WTC11 (cell line): ENCODE measurements around the gene RPL15. TPM values are rescaled to one million over a fixed set of nuclear protein-coding genes. Genes with fewer than 3 reads are reported as not detected.

Experiments
- ATAC-seq: fragments of 200-7000 bp; cut with Tn5 transposase; 2 replicates; pipeline ENCODE4 v1.10.0; 2021; ENCODE audit warnings: mild to moderate bottlenecking, moderate library complexity
- CTCF ChIA-PET: fragments of 300-600 bp; sonication (Branson Sonifier 250); formaldehyde crosslinking; loops from one replicate; lab custom pipeline; 2021; ENCODE audit warnings: antibody characterized with exemption; lab: Charles Lee
- POLR2A ChIA-PET: fragments of 350-600 bp; sonication (Branson Sonifier 250); formaldehyde crosslinking; loops from one replicate; lab custom pipeline; 2021; ENCODE audit warnings: antibody characterized with exemption; lab: Charles Lee
- DNase-seq: peaks from one replicate; pipeline ENCODE4 v3.0.0; 2021; ENCODE audit warnings: low spot score
- H3K27ac Mint-ChIP-seq: 2 replicates; pipeline ENCODE4 v1.8.0; 2021; ENCODE audit warnings: mixed read lengths
- H3K27me3 Mint-ChIP-seq: 2 replicates; pipeline ENCODE4 v1.8.0; 2021; ENCODE audit warnings: low read depth, mild to moderate bottlenecking, moderate library complexity, mixed read lengths
- H3K36me3 Mint-ChIP-seq: 2 replicates; pipeline ENCODE4 v1.8.0; 2021; ENCODE audit warnings: mixed read lengths
- H3K4me1 Mint-ChIP-seq: 2 replicates; pipeline ENCODE4 v1.8.0; 2022; ENCODE audit warnings: mixed read lengths
- H3K4me3 Mint-ChIP-seq: 2 replicates; pipeline ENCODE4 v1.8.0; 2021; ENCODE audit warnings: mild to moderate bottlenecking, moderate library complexity, mixed read lengths
- H3K9me3 Mint-ChIP-seq: 2 replicates; pipeline ENCODE4 v1.8.0; 2021; ENCODE audit warnings: mixed read lengths
- FOXJ3 ChIP-seq: sonication (generic); formaldehyde crosslinking; IDR thresholded peaks from 2 replicates; pipeline ENCODE4 v1.9.0; 2021; ENCODE audit warnings: missing genetic modification reagents, mild to moderate bottlenecking, borderline replicate concordance
- GABPB1 ChIP-seq: sonication (generic); formaldehyde crosslinking; IDR thresholded peaks from 2 replicates; pipeline ENCODE4 v1.8.1; 2023; ENCODE audit warnings: mild to moderate bottlenecking, missing genetic modification reagents
- JAZF1 ChIP-seq: fragments of 250-450 bp; sonication (Bioruptor Pico); IDR thresholded peaks from 2 replicates; pipeline ENCODE4 v1.9.0; 2021; ENCODE audit warnings: moderate library complexity, mild to moderate bottlenecking, inconsistent platforms
- MYBL2 ChIP-seq: sonication (generic); formaldehyde crosslinking; IDR thresholded peaks from 2 replicates; pipeline ENCODE4 v1.8.1; 2023; ENCODE audit warnings: mild to moderate bottlenecking, moderate library complexity, missing genetic modification reagents
- OVOL2 ChIP-seq: fragments of 250-450 bp; sonication (Bioruptor Pico); IDR thresholded peaks from 2 replicates; pipeline ENCODE4 v1.9.0; 2021; ENCODE audit warnings: mild to moderate bottlenecking, borderline replicate concordance
- RELA ChIP-seq: sonication (generic); formaldehyde crosslinking; IDR thresholded peaks from 2 replicates; pipeline ENCODE4 v1.8.1; 2022; ENCODE audit warnings: missing genetic modification reagents, mild to moderate bottlenecking, borderline replicate concordance
- RORB ChIP-seq: fragments of 250-450 bp; sonication (Bioruptor Pico); IDR thresholded peaks from 2 replicates; pipeline ENCODE4 v1.9.0; 2021; ENCODE audit warnings: mild to moderate bottlenecking
- SP1 ChIP-seq: sonication (generic); formaldehyde crosslinking; conservative IDR thresholded peaks from 2 replicates; pipeline ENCODE4 v1.8.1; 2022; ENCODE audit warnings: missing genetic modification reagents
- TP53 ChIP-seq: sonication (generic); formaldehyde crosslinking; IDR thresholded peaks from 2 replicates; pipeline ENCODE4 v1.8.1; 2023; ENCODE audit warnings: mild to moderate bottlenecking, missing genetic modification reagents
- ZNF219 ChIP-seq: sonication (generic); formaldehyde crosslinking; IDR thresholded peaks from 2 replicates; pipeline ENCODE4 v1.8.0; 2023; ENCODE audit warnings: missing genetic modification reagents, mild to moderate bottlenecking, borderline replicate concordance
- total RNA-seq: library from RNA; stranded (reverse); gene quantifications from 3 replicates; pipeline ENCODE4 v1.2.3, GENCODE V29; 2021
- TF ChIP-seq, protein P1 (sequence below): sonication (generic); formaldehyde crosslinking; IDR thresholded peaks from 2 replicates; pipeline ENCODE4 v1.8.0; 2022; ENCODE audit warnings: mild to moderate bottlenecking, missing genetic modification reagents
- TF ChIP-seq, protein P2 (sequence below): fragments of 250-450 bp; sonication (Bioruptor Pico); conservative IDR thresholded peaks from 2 replicates; pipeline ENCODE4 v1.9.0; 2021; ENCODE audit warnings: mild to moderate bottlenecking
- TF ChIP-seq, protein P3 (sequence below): sonication (generic); formaldehyde crosslinking; IDR thresholded peaks from 2 replicates; pipeline ENCODE4 v1.8.1; 2022; ENCODE audit warnings: low read depth, mild to moderate bottlenecking, moderate library complexity, missing genetic modification reagents, borderline replicate concordance
- TF ChIP-seq, protein P4 (sequence below): sonication (generic); formaldehyde crosslinking; IDR thresholded peaks from 2 replicates; pipeline ENCODE4 v1.8.0; 2022; ENCODE audit warnings: mild to moderate bottlenecking, missing genetic modification reagents
- TF ChIP-seq, protein P5 (sequence below): sonication (generic); formaldehyde crosslinking; IDR thresholded peaks from 2 replicates; pipeline ENCODE4 v1.8.1; 2023; ENCODE audit warnings: mild to moderate bottlenecking, missing genetic modification reagents, moderate library complexity
- TF ChIP-seq, protein P6 (sequence below): fragments of 250-450 bp; sonication (Bioruptor Pico); IDR thresholded peaks from 2 replicates; pipeline ENCODE4 v1.9.0; 2021; ENCODE audit warnings: mild to moderate bottlenecking
- TF ChIP-seq, protein P7 (sequence below): sonication (generic); formaldehyde crosslinking; IDR thresholded peaks from 2 replicates; pipeline ENCODE4 v1.8.0; 2022; ENCODE audit warnings: mild to moderate bottlenecking, missing genetic modification reagents

Gene RPL15
- total RNA-seq, 1 experiment from 2014 or later: 2,428 TPM

DNA sequence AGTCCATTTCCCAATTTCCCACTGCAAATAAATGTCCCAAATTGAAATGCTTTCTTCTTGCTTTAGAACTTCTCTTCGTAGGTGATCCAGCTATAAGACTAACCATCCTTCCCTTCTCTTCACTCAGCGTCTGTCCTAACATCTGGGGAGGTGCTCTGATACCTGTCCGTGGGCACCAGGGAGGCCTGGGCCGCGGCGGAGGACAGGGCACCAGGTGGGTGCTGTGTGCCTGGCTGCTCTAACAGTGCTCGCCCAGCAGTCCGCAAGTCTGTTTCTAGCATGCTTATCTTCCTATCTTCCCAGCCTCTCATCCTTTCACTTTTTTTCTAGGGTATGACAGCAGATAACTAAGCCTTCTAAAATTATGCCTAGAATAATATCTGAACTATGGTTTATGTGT, 37.4 kb upstream of the RPL15 start (continued):
- TF ChIP-seq, protein P1, sequence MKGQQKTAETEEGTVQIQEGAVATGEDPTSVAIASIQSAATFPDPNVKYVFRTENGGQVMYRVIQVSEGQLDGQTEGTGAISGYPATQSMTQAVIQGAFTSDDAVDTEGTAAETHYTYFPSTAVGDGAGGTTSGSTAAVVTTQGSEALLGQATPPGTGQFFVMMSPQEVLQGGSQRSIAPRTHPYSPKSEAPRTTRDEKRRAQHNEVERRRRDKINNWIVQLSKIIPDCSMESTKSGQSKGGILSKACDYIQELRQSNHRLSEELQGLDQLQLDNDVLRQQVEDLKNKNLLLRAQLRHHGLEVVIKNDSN: no peak
- TF ChIP-seq RELA (CRISPR knock-in tag): no peak

DNA sequence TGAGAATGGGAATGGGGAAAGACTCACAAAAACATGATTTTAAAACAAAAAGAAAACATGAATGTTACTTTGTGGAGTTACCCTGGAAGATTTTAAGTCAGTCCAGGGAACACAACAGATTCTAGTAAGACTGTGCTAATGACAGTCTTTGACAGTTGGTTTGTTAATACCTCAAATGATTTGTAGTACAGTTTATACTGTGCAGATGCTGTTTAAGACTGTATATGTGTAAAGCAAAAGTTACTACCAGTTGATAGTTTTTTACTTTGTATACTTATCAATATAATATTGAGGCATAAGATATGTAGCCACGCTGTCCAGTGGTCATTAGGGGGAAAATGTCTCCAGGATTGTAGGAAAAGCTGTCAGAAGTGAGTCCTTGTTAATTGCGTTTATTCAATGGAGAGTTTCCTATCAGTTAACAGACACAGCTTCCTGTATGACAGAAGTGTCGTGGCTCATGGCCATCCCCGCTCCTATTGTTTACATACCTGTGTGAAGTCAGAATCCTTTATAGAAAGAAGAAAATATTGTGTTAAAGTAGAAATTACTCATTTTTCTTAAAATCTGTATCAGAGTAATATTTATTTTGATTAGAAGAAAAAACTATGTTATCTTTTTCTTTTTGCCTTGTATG, 36.1 kb upstream of the RPL15 start:
- Mint-ChIP-seq H3K4me1 (peaks cover 8% of the 10 kb centered on the region), H3K36me3 (peaks cover 57% of the 10 kb centered on the region), H3K9me3 (peaks cover 33% of the 10 kb centered on the region), H3K27me3 (no peaks in the 10 kb centered on the region; the same call in 1 of the 2 replicates), H3K27ac (no peak overlapping the region), H3K4me3 (no peak overlapping the region)
- ChIA-PET CTCF (no interaction called here), POLR2A (no interaction called here)
- no peak for DNase-seq
- TF ChIP-seq ZNF219 (CRISPR knock-in tag) (no peak), JAZF1 (CRISPR knock-in tag) (no peak), OVOL2 (CRISPR knock-in tag) (no peak), SP1 (CRISPR knock-in tag) (no peak), GABPB1 (no peak), TP53 (CRISPR knock-in tag) (no peak), FOXJ3 (CRISPR knock-in tag) (no peak), MYBL2 (CRISPR knock-in tag) (no peak), RORB (no peak)
- TF ChIP-seq, protein P2, sequence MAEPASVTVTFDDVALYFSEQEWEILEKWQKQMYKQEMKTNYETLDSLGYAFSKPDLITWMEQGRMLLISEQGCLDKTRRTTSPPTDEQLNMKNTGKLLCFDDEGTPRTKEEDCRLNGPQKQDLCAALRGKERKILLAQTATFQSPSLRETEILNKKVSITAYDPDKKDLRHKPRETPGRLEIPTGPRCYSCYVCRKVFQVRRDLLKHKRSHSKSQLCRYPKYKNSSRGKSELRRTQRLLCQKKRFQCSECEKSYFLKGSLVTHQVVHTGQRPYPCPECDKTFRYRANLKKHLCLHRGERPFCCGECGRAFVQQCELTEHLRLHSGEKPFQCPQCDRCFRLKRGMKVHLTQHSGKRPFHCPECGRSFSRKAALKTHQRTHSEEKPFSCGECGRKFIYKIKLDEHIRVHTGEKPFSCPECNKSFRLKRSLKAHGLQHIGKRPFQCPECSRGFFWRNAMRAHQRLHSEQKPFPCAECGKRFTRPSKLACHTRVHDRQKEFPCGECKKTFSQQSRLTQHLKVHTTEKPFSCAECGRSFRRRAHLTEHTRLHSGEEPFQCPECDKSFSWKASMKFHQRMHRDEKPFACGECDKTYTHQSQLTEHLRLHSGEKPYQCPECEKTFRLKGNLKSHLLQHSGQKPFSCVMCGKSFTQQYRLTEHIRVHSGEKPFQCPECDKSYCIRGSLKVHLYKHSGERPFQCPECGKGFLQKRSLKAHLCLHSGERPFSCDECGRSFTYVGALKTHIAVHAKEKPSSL (CRISPR knock-in tag): no peak
- TF ChIP-seq, protein P3, sequence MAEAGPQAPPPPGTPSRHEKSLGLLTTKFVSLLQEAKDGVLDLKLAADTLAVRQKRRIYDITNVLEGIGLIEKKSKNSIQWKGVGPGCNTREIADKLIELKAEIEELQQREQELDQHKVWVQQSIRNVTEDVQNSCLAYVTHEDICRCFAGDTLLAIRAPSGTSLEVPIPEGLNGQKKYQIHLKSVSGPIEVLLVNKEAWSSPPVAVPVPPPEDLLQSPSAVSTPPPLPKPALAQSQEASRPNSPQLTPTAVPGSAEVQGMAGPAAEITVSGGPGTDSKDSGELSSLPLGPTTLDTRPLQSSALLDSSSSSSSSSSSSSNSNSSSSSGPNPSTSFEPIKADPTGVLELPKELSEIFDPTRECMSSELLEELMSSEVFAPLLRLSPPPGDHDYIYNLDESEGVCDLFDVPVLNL: no peak
- TF ChIP-seq, protein P4, sequence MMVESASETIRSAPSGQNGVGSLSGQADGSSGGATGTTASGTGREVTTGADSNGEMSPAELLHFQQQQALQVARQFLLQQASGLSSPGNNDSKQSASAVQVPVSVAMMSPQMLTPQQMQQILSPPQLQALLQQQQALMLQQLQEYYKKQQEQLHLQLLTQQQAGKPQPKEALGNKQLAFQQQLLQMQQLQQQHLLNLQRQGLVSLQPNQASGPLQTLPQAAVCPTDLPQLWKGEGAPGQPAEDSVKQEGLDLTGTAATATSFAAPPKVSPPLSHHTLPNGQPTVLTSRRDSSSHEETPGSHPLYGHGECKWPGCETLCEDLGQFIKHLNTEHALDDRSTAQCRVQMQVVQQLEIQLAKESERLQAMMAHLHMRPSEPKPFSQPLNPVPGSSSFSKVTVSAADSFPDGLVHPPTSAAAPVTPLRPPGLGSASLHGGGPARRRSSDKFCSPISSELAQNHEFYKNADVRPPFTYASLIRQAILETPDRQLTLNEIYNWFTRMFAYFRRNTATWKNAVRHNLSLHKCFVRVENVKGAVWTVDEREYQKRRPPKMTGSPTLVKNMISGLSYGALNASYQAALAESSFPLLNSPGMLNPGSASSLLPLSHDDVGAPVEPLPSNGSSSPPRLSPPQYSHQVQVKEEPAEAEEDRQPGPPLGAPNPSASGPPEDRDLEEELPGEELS (CRISPR knock-in tag): no peak
- TF ChIP-seq, protein P5, sequence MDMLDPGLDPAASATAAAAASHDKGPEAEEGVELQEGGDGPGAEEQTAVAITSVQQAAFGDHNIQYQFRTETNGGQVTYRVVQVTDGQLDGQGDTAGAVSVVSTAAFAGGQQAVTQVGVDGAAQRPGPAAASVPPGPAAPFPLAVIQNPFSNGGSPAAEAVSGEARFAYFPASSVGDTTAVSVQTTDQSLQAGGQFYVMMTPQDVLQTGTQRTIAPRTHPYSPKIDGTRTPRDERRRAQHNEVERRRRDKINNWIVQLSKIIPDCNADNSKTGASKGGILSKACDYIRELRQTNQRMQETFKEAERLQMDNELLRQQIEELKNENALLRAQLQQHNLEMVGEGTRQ (CRISPR knock-in tag): no peak
- TF ChIP-seq, protein P6, sequence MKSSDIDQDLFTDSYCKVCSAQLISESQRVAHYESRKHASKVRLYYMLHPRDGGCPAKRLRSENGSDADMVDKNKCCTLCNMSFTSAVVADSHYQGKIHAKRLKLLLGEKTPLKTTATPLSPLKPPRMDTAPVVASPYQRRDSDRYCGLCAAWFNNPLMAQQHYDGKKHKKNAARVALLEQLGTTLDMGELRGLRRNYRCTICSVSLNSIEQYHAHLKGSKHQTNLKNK: no peak
- TF ChIP-seq, protein P7, sequence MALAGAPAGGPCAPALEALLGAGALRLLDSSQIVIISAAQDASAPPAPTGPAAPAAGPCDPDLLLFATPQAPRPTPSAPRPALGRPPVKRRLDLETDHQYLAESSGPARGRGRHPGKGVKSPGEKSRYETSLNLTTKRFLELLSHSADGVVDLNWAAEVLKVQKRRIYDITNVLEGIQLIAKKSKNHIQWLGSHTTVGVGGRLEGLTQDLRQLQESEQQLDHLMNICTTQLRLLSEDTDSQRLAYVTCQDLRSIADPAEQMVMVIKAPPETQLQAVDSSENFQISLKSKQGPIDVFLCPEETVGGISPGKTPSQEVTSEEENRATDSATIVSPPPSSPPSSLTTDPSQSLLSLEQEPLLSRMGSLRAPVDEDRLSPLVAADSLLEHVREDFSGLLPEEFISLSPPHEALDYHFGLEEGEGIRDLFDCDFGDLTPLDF (CRISPR knock-in tag): no peak
- no peak for ATAC-seq
